ENCODE data around the gene MACROD2.

The MACROD2 gene

DNA sequence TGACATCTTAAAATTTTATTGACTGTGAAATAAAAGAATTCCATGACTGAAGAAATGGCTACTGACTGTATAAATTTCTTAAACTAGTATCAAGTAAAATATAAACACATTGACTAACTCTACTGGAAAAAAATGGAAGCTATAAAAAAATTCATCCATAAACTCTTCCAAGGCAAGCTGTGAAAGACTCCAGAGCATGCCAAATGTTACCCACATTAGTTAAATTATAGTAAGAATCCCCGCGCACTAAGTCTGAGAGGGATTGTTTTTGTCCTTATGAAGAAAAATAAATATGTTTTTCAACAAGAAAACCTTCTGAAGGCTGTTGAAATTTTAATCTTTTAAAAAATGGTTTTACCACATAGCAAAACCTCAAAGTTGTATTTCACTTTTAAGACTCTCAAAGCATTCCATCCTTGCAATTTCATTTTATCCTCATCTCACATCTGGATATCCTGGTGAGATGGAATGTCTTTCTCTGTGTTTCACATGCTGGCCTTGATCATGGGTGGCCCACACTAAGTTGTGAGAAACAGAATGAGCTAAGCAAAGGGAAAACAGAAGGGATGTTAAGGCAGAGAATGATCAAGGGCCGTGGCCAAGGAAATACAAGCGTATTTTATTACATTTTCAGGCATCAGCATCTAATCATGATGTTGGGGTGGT lies 1845.5 kb downstream of the MACROD2 start:
- H3K4me1 ChIP-seq = peaks cover 0 to 9% (median 0%) of the 10 kb centered on the region in 10 experiments; a peak in 4 of 20 replicates
- TF ChIP-seq Cebpa-rat (IDR thresholded peaks at IDR 0.05) = no peak
- H3K9ac ChIP-seq = no peak overlapping the region
- H3K4me2 ChIP-seq = no peak overlapping the region
- no peak overlapping the region for H3K4me3 ChIP-seq
- H4K20me1 ChIP-seq = no peaks in the 10 kb centered on the region
- peaks cover 0 to 28% (median 7%) of the 10 kb centered on the region in 11 experiments; a peak in 8 of 22 replicates for H3K27me3 ChIP-seq
- peaks cover 14 to 26% (median 17%) of the 10 kb centered on the region in 11 experiments for H3K9me3 ChIP-seq (replicated peaks in 1 of 11)
- H3K27ac ChIP-seq = no peak overlapping the region
- no peaks in the 10 kb centered on the region; a peak in 1 of 22 replicates for H3K36me3 ChIP-seq

- no peaks in the 10 kb centered on the region for H3K4me1 ChIP-seq
- H3K27me3 ChIP-seq = peaks cover 0 to 20% (median 5%) of the 10 kb centered on the region in 11 experiments; a peak in 7 of 22 replicates
- no peak for TF ChIP-seq Cebpa-rat (IDR thresholded peaks at IDR 0.05)
- no peaks in the 10 kb centered on the region for H4K20me1 ChIP-seq
- no peaks in the 10 kb centered on the region; a peak in 1 of 22 replicates for H3K36me3 ChIP-seq
- no peak overlapping the region for H3K4me2 ChIP-seq
- H3K27ac ChIP-seq = no peak overlapping the region
- H3K9ac ChIP-seq = no peak overlapping the region
- H3K9me3 ChIP-seq (replicated peaks in 1 of 11) = peaks cover 14 to 26% (median 20%) of the 10 kb centered on the region in 11 experiments
- H3K4me3 ChIP-seq = no peak overlapping the region
These were observed 1847.6 kb downstream of the MACROD2 start for GRCh38 chr20:15842872-15843271.

DNA sequence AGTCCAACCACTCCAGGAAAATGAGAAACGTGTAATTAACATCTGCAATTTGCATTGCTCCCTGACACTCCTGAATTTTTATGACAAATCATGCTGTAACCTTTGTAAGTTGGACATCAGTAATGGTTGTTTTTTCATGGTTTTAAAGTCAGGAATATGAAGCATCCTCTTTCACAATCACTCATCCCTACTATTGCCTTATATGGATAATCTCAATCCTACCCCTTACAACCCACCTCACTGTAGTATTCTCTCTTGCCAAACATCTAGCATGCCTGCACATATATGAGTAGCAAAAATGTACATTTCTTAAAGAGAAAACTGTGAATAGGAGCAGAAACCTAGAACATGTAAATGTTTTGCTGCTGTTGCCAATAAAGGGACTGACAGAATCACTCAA lies 1848.5 kb downstream of the MACROD2 start:
- Histone ChIP-seq H3K4me1 (no peaks in the 10 kb centered on the region), H3K4me2 (no peak overlapping the region), H3K27me3 (peaks cover 0 to 13% (median 0%) of the 10 kb centered on the region in 11 experiments; a peak in 4 of 22 replicates), H3K9me3 (replicated peaks in 1 of 11) (peaks cover 14 to 26% (median 20%) of the 10 kb centered on the region in 11 experiments), H3K9ac (no peak overlapping the region), H3K36me3 (no peaks in the 10 kb centered on the region; a peak in 1 of 22 replicates), H4K20me1 (no peaks in the 10 kb centered on the region), H3K4me3 (no peak overlapping the region), H3K27ac (no peak overlapping the region)
- TF ChIP-seq Cebpa-rat (IDR thresholded peaks at IDR 0.05) = no peak

DNA sequence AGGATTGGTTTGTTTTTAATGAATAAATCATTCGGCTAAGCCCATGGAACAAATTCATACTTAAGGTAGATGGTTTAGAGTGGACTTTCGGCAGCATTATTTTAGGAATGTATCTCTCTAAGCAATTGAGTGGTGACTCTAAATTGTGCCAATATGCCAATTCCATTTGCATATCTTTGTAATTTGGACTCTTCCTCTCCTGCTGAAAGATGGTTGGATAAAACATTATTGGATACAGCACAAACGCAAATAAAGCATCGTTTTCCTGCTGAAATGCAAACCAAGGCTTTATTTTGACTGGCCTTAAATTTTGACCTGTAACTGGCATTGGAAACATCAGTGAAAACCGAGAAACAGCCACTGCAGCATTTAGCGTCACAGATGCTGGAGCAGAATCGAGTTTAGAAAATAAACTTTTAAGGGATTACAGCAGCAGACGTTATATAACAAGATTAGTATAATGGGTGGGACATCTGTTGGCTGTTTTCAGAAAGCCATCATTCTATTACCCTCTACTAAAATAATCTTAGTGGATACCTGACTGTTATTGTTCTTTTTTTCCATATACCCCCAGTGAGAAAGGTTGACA lies 1852.0 kb downstream of the MACROD2 start:
- no peak overlapping the region for H3K9ac ChIP-seq
- no peak overlapping the region for H3K27ac ChIP-seq
- no peaks in the 10 kb centered on the region for H4K20me1 ChIP-seq
- peaks cover 0 to 18% (median under 1%) of the 10 kb centered on the region in 11 experiments; a peak in 5 of 22 replicates for H3K9me3 ChIP-seq (replicated peaks in 1 of 11)
- H3K4me1 ChIP-seq = no peaks in the 10 kb centered on the region
- no peak overlapping the region for H3K4me3 ChIP-seq
- H3K4me2 ChIP-seq = no peak overlapping the region
- no peak for TF ChIP-seq Cebpa-rat (IDR thresholded peaks at IDR 0.05)
- no peaks in the 10 kb centered on the region for H3K36me3 ChIP-seq
- no peaks in the 10 kb centered on the region for H3K27me3 ChIP-seq

DNA sequence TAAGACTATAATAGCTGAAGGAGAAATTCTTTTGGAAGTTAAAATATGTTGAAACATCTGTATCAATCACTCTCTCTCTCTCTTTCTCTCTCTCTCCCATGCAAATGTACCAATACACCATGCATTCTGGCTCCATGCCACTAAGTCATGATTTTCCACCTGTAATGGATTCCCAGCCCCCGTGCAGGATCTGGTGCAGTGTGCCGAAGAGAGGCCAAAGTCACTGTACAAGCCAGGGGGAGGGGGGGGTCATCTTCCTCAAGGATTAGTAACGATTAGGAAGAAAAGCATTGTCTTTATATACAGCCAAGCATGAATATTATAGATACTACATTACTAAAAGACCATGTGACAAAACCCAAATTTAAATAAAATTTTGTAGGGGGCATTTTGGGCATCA lies 1852.8 kb downstream of the MACROD2 start:
- Histone ChIP-seq H3K4me2 (no peak overlapping the region), H4K20me1 (no peaks in the 10 kb centered on the region), H3K4me1 (no peaks in the 10 kb centered on the region), H3K4me3 (no peak overlapping the region), H3K27me3 (no peaks in the 10 kb centered on the region), H3K27ac (no peak overlapping the region), H3K9me3 (replicated peaks in 1 of 11) (peaks cover 0 to 18% (median 0%) of the 10 kb centered on the region in 11 experiments; a peak in 1 of 22 replicates), H3K36me3 (no peaks in the 10 kb centered on the region), H3K9ac (no peak overlapping the region)
- TF ChIP-seq Cebpa-rat (IDR thresholded peaks at IDR 0.05) = no peak

DNA sequence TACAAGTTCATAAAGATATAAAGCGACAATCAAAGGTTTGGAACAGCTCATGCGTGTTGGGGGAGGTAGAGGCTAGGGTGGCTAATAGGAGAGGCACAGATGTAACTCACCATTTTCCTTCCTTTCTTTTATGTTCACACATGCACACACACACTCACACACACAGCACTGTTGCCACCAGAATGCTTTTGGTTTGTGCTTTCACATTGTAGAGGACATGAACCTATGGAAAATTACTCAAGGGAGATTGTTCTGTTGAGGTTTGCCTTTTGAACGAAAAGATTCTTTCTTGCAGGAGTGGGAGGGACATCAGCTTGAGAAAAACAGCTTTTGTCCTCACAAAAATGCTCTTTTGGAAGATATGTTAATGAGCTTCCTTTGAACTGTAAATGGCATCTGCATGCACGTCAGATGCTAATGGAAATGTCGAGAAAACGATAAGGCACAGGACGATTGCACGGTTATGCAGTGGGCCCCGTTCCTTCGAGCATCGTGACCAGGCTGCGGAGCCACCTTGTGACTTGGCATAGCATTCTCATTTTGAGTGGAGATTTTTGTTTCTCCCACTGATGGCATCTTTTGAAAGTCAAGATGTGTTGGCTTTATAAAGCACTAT lies 1853.8 kb downstream of the MACROD2 start:
- Histone ChIP-seq H3K9me3 (replicated peaks in 1 of 11) (peaks cover 0 to 18% (median 0%) of the 10 kb centered on the region in 11 experiments; a peak in 1 of 22 replicates), H3K27me3 (no peaks in the 10 kb centered on the region), H3K27ac (no peak overlapping the region), H3K4me2 (no peak overlapping the region), H4K20me1 (no peaks in the 10 kb centered on the region), H3K36me3 (no peaks in the 10 kb centered on the region), H3K4me1 (no peaks in the 10 kb centered on the region), H3K4me3 (no peak overlapping the region), H3K9ac (no peak overlapping the region)
- no peak for TF ChIP-seq Cebpa-rat (IDR thresholded peaks at IDR 0.05)

- Histone ChIP-seq H3K4me1 (peaks cover 0 to under 1% (median 0%) of the 10 kb centered on the region in 10 experiments; a peak in 2 of 20 replicates), H4K20me1 (no peaks in the 10 kb centered on the region), H3K9ac (no peak overlapping the region), H3K4me3 (no peak overlapping the region), H3K27ac (no peak overlapping the region), H3K9me3 (replicated peaks in 1 of 11) (peaks cover 0 to 18% (median 0%) of the 10 kb centered on the region in 11 experiments; a peak in 1 of 22 replicates), H3K36me3 (no peaks in the 10 kb centered on the region), H3K27me3 (no peaks in the 10 kb centered on the region), H3K4me2 (no peak overlapping the region)
- no peak for TF ChIP-seq Cebpa-rat (IDR thresholded peaks at IDR 0.05)
These were observed 1856.4 kb downstream of the MACROD2 start for GRCh38 chr20:15851576-15852215.

- H3K9ac ChIP-seq = no peak overlapping the region
- no peaks in the 10 kb centered on the region for H4K20me1 ChIP-seq
- TF ChIP-seq Cebpa-rat (IDR thresholded peaks at IDR 0.05) = no peak
- peaks cover 0 to 15% (median 0%) of the 10 kb centered on the region in 11 experiments; a peak in 2 of 22 replicates for H3K9me3 ChIP-seq (replicated peaks in 1 of 11)
- H3K4me1 ChIP-seq = peaks cover 7 to 29% (median 19%) of the 10 kb centered on the region in 10 experiments; a peak in 19 of 20 replicates
- no peak overlapping the region for H3K27ac ChIP-seq
- H3K36me3 ChIP-seq = no peaks in the 10 kb centered on the region
- no peak overlapping the region for H3K4me2 ChIP-seq
- no peak overlapping the region for H3K4me3 ChIP-seq
- H3K27me3 ChIP-seq = no peaks in the 10 kb centered on the region
These were observed 1859.6 kb downstream of the MACROD2 start for GRCh38 chr20:15854911-15855310.

Data from BLaER1 treated with 17β-estradiol and CSF1 and Interleukin-3, amounts not matched to agents 10 nM and 100 nM (cell line).